ENCODE results near the gene MPPE1. TPM values are rescaled to one million over a fixed set of nuclear protein-coding genes. Genes with fewer than 3 reads are reported as not detected.

MPPE1 gene
- polyA plus RNA-seq, 1 donor from 2014 or later = 53.4 TPM

DNA sequence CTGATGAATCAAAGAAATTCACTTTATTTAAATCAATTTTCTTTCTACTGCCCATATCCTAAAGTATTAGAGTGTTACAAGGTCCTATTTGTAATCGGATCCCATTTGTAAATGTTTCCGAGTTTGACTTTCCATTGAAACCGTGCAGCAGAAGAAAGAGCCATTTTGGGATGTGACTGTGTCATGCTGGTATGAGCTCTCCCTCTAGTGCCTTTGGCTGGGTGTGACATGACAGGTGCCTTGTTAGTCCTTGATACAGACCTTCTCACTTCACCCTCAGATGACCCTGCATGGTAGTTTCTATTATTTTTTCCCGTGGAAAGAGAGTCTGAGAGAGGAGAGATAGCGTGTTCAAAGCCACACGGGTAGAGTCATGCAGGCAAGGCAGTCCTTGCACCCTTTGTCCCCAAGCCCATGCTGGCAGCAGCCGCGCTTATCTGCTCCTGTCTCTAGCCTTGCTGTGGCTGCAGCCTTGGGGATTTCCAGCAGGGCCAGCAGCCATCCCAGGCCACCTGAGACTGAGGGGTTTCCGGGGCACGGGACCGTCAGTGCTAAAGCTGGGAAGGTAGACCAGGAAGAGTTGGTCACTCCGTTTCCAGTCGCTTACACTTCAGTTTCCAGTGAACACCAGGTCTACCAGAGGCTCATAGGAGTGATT lies 35.5 kb downstream of the MPPE1 start:
- no peak overlapping the region for H2AFZ ChIP-seq (ENCODE audit: low read depth, low read length)
- TF ChIP-seq TAF1 (IDR thresholded peaks at IDR 0.05; ENCODE audit: low read depth) (no peak), CTCF (IDR thresholded peaks at IDR 0.05; ENCODE audit: poor library complexity, severe bottlenecking) (peak; percentile 31), REST (IDR thresholded peaks at IDR 0.05; ENCODE audit: borderline replicate concordance) (no peak), MXI1 (conservative IDR thresholded peaks at IDR 0.05; ENCODE audit: poor library complexity, severe bottlenecking) (no peak), SMC3 (conservative IDR thresholded peaks at IDR 0.05; ENCODE audit: poor library complexity) (no peak), RAD21 (conservative IDR thresholded peaks at IDR 0.05) (peak; percentile 46), EP300 (conservative IDR thresholded peaks at IDR 0.05; ENCODE audit: poor library complexity, severe bottlenecking) (no peak), EZH2 (IDR thresholded peaks at IDR 0.05; ENCODE audit: borderline replicate concordance, insufficient read depth, low read length, poor library complexity, severe bottlenecking) (no peak), POLR2AphosphoS5 (IDR thresholded peaks at IDR 0.05) (no peak)
- no peak overlapping the region for H3K4me2 ChIP-seq (ENCODE audit: low read length)
- H3K4me3 ChIP-seq (ENCODE audit: low read length) = no peak overlapping the region
- no peaks in the 10 kb centered on the region for H3K9me3 ChIP-seq (ENCODE audit: low read length)
- no peaks in the 10 kb centered on the region for H4K20me1 ChIP-seq (ENCODE audit: insufficient read depth)
- H3K27ac ChIP-seq (ENCODE audit: low read length) = no peak overlapping the region
- no peak overlapping the region for H3K9ac ChIP-seq (ENCODE audit: low read length)
- no peaks in the 10 kb centered on the region for H3K9me2 ChIP-seq (ENCODE audit: insufficient read depth, low read length)
- no peaks in the 10 kb centered on the region for H3F3A ChIP-seq (ENCODE audit: insufficient read depth, low read length, poor library complexity, severe bottlenecking)
- H3K27me3 ChIP-seq (ENCODE audit: insufficient read depth, low read depth, low read length) = no peaks in the 10 kb centered on the region
- H3K79me2 ChIP-seq (replicated peaks; ENCODE audit: insufficient read depth, low read length) = no peaks in the 10 kb centered on the region
- no peaks in the 10 kb centered on the region for H3K36me3 ChIP-seq (ENCODE audit: insufficient read depth, low read length)

GRCh38 chr18:11871501-11871900 lies 36.6 kb downstream of the MPPE1 start:
- no peaks in the 10 kb centered on the region for H3F3A ChIP-seq (ENCODE audit: insufficient read depth, low read length, poor library complexity, severe bottlenecking)
- no peaks in the 10 kb centered on the region for H3K27me3 ChIP-seq (ENCODE audit: insufficient read depth, low read depth, low read length)

More at GRCh38 chr18:11871501-11871900, 36.6 kb downstream of the MPPE1 start:
- Histone ChIP-seq H3K27ac (ENCODE audit: low read length) (no peak overlapping the region), H3K9ac (ENCODE audit: low read length) (no peak overlapping the region), H3K9me2 (ENCODE audit: insufficient read depth, low read length) (no peaks in the 10 kb centered on the region), H3K36me3 (ENCODE audit: insufficient read depth, low read length) (no peaks in the 10 kb centered on the region), H3K4me3 (ENCODE audit: low read length) (no peak overlapping the region), H3K9me3 (ENCODE audit: low read length) (no peaks in the 10 kb centered on the region), H2AFZ (ENCODE audit: low read depth, low read length) (no peak overlapping the region), H3K4me2 (ENCODE audit: low read length) (no peak overlapping the region), H4K20me1 (ENCODE audit: insufficient read depth) (no peaks in the 10 kb centered on the region), H3K79me2 (replicated peaks; ENCODE audit: insufficient read depth, low read length) (no peaks in the 10 kb centered on the region)
- TF ChIP-seq RAD21 (conservative IDR thresholded peaks at IDR 0.05) (no peak), EZH2 (IDR thresholded peaks at IDR 0.05; ENCODE audit: borderline replicate concordance, insufficient read depth, low read length, poor library complexity, severe bottlenecking) (no peak), SMC3 (conservative IDR thresholded peaks at IDR 0.05; ENCODE audit: poor library complexity) (no peak), REST (IDR thresholded peaks at IDR 0.05; ENCODE audit: borderline replicate concordance) (no peak), MXI1 (conservative IDR thresholded peaks at IDR 0.05; ENCODE audit: poor library complexity, severe bottlenecking) (no peak), POLR2AphosphoS5 (IDR thresholded peaks at IDR 0.05) (no peak), CTCF (IDR thresholded peaks at IDR 0.05; ENCODE audit: poor library complexity, severe bottlenecking) (no peak)
